Panc1 (cell line): ENCODE results near the gene BUB1.
"Not testable (repeated sequence)": the region's sequence is repeated elsewhere in the genome, so short reads cannot be mapped to it uniquely, and the experiment has no call there.

Experiments used
- POLR2AphosphoS5 ChIP-seq: IDR thresholded peaks from 2 replicates; pipeline ENCODE4 v1.6.1; 2012; ENCODE audit warnings: mild to moderate bottlenecking, low read depth, low read length, moderate library complexity
- TCF7L2 ChIP-seq: IDR thresholded peaks from 2 replicates; pipeline ENCODE4 v1.6.1; 2011; ENCODE audit warnings: mild to moderate bottlenecking, low read depth, low read length, inconsistent platforms

- TF ChIP-seq TCF7L2, POLR2AphosphoS5: not testable (repeated sequence)
These were observed 73.8 kb downstream of the BUB1 start for GRCh38 chr2:110603917-110604591.
